ENCODE data around the gene NECAB3.

The NECAB3 gene

DNA sequence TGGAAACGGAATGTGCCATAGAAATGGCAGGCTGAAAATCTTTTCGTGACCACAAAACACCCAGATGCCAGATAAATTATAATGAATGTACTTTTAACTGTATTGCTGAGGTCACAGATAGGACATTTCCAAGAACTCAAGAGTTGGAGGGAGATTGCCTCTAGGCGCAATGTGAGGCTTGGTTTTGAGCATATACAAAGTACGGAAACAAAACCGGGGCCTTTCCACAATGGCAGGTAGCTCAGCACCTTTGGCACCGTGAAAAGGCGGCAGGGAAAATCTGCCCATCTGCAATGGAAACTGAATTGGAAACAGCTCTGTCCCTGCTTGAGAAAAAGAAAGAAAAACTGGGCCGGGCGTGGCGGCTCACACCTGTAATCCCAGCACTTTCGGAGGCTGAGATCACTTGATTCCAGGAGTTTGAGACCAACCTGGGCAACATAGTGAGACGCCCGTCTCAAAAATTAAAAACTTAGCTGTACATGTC is 22.6 kb downstream of the NECAB3 start:
- TF ChIP-seq, protein P1, sequence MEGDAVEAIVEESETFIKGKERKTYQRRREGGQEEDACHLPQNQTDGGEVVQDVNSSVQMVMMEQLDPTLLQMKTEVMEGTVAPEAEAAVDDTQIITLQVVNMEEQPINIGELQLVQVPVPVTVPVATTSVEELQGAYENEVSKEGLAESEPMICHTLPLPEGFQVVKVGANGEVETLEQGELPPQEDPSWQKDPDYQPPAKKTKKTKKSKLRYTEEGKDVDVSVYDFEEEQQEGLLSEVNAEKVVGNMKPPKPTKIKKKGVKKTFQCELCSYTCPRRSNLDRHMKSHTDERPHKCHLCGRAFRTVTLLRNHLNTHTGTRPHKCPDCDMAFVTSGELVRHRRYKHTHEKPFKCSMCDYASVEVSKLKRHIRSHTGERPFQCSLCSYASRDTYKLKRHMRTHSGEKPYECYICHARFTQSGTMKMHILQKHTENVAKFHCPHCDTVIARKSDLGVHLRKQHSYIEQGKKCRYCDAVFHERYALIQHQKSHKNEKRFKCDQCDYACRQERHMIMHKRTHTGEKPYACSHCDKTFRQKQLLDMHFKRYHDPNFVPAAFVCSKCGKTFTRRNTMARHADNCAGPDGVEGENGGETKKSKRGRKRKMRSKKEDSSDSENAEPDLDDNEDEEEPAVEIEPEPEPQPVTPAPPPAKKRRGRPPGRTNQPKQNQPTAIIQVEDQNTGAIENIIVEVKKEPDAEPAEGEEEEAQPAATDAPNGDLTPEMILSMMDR (IDR thresholded peaks at IDR 0.05) = no peak

DNA sequence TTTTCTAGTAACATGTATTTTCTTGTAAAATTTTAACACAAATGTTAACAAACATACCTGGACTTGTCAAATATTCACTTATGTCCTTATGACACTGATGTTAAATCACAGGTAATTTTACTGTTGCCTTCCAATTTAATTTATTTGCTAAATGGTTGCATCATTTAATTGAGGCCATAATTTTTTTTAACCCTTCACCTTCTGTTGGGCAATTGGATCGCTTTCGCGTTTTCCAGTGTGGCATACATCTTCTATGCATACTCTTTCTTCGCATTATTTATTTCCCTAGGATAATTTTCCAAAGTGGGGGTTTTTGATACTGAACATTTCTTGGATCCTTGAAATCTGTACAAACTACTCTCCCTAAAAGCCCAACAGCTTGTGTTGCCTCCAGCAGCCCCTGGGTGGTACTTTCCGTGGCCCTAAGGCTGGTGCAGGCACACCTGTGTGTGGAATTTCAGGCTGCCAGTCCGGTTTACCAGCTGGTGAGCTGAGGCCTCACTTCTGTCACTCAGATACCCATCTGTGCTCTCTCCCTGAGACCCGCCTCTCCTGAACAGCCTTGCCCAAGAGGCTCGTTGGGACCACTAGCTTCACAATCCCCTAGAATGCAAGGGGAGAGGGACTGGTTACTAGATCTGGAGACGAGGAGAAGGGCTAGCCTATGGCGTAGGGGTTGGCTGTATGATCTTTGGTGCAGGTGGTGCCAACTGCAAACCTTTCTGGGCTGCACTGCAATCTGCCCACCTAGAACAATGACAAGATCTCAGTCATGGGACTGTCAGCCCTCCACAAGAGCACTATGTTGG is 23.3 kb downstream of the NECAB3 start:
- TF ChIP-seq, protein P1 (IDR thresholded peaks at IDR 0.05) = no peak

DNA sequence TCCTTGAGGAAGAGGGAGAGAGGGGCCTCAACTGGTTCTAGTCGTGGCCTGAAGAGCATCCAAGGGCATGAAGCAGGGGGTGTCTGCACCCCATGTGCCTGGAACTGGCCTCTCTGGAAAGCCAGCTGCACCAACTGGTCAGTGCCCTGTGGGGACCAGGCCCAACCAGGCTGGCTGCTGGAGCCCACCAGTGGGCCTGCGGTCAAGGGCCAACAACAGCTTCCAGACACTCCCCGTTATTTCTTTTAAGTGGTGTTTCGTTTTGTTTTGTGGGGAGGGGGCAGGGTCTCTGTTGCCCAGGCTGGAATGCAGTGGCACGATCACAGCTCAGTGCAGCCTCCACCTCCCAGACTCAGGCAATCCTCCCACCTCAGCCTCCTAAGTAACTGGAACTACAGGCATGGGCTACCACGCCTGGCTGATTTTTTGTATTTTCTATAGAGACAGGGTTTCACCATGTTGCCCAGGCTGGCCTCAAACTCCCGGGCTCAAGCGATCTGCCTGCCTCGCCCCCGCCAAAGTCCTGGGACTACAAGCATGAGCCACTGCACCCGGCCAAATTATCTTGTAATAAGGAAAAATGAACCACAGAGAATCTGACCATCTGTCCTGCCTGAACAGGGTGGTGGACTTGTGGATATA is 24.0 kb downstream of the NECAB3 start:
- TF ChIP-seq, protein P1 (IDR thresholded peaks at IDR 0.05) = no peak

DNA sequence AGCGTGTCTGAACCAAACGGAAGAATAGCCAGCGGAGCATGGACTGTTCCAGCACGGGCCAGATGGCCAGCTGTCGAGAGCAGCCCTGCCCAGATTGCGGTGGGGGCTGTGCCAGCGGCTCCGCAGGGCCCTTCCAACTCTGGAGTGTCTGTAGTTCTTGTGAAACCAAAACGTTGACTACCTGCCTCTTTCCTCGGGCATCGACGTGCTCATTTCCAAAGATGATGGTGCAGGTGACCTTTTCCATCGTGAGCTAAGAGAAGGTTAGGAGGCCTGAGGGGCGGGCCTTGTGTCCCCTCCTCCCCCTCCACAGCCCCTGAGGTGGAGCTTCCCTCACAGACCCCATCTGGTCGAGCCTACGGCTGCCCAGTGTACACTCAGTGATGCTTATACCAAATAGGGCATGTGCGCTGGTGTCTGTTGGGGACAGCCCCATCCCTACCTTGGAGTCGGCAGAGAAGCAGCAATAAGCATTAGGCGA is 25.0 kb downstream of the NECAB3 start:
- TF ChIP-seq, protein P1 (IDR thresholded peaks at IDR 0.05) = no peak

DNA sequence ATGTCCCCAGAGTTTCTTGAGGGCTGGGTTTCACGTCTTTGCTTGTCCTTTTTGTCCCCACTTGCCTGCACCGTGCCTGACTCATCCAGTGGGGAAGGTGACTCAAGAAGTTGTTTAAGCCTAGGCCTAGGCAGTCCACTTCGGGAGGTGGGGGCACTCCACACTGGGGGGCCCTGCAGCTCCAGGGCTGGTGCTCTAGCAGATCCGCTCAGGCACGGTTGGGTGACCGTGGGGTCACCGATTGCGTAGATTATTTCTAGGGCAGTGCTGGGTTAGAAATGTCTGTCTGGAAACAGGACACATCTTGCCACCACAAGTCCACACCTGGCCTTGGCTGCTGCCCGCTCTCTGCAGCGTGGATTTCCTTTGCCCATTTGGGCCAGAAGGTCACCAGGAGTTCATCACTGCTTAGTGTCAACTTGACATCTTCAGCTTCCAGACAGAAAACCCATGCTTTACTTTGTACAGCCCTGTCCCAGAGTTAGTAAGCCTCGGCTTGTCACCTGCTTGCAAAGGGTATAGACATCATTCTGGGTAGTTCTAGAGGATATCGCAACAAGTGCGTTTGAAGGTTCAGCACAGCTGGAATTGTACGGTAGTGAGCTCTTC is 25.7 kb downstream of the NECAB3 start:
- TF ChIP-seq, protein P1 (IDR thresholded peaks at IDR 0.05) = no peak

DNA sequence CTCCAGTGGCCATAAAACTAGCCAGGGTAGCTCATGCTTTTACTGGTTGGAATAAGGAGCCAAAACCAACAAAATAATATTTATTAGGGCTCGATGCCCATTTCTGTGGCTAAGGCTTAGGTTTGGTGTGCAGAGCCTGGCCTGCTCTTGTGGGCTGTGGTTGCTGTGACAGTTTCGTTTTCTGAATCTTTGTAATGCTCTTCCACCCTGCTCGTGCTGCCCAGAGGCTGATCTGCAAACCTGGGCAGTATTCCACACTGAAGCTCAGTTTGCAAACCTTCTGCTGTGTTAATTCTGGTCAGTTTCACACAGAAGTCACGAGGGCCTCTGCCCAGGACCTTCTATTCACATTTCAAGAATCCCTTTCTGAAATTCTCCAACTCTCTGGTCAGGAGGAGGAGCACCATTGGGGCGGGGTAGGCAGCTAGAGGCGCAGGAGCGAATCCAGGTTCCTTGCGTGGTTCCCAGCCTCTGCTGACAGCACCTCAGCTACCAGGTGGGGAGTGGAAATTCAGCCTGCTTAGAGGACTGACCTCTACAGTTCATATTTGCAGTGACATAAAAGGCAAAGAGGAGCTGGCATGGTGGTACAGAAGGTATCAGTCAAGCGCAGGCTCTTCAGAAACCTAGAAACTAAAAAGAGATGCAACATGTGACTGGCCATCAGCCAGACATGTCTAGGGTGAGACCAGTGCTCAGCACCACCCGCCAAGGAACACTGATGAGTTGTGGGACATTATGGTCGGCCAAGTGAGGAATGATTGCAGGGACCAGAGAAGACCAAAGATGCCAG is 26.4 kb downstream of the NECAB3 start:
- TF ChIP-seq, protein P1 (IDR thresholded peaks at IDR 0.05) = no peak

DNA sequence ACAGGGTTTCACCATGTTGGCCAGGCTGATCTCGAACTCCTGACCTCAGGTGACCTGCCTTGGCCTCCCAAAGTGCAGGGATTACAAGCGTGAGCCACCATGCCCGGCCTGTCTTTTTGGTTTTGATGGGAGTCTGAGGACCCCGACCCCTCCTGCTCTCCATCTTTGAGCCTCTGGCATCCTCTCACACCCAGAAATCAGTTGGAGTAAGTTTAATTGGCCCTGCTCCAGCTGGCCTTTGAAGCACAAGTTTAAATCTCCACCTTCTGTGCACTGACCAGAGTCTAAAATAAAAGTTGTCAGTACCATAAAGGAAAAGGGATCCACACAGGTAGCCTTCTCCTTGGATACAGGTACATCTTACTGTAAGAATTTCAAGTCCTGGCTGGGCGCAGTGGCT is 28.0 kb downstream of the NECAB3 start:
- TF ChIP-seq, protein P1 (IDR thresholded peaks at IDR 0.05) = no peak

Measured in LNCAP (cell line).